KMS-11 (cell line): ENCODE data around the gene GPR176.

Source experiments
- H2AFZ ChIP-seq: fragments of 200-600 bp; sonication (generic); 2 replicates; pipeline ENCODE4 v1.6.1; 2016; ENCODE audit warnings: antibody characterized with exemption, mixed run types, low read depth
- H3K27ac ChIP-seq: fragments of 200-600 bp; sonication (generic); 2 replicates; pipeline ENCODE4 v1.6.1; 2016; ENCODE audit warnings: mild to moderate bottlenecking, mixed run types
- H3K27me3 ChIP-seq: fragments of 200-600 bp; sonication (generic); 2 replicates; pipeline ENCODE4 v1.6.1; 2017; ENCODE audit warnings: mild to moderate bottlenecking, low read depth, mixed run types, moderate library complexity; ENCODE audit not compliant: insufficient read depth
- H3K36me3 ChIP-seq: fragments of 200-600 bp; sonication (generic); 2 replicates; pipeline ENCODE4 v1.6.1; 2017; ENCODE audit warnings: mild to moderate bottlenecking, mixed run types; ENCODE audit not compliant: insufficient read depth
- H3K4me1 ChIP-seq: fragments of 200-600 bp; sonication (generic); 2 replicates; pipeline ENCODE4 v1.6.1; 2016; ENCODE audit warnings: mild to moderate bottlenecking, low read depth, mixed run types; ENCODE audit not compliant: poor library complexity, severe bottlenecking
- H3K4me2 ChIP-seq: fragments of 200-600 bp; sonication (generic); 2 replicates; pipeline ENCODE4 v1.7.0; 2016; ENCODE audit warnings: mild to moderate bottlenecking, mixed run types
- H3K4me3 ChIP-seq: fragments of 200-600 bp; sonication (generic); IDR thresholded peaks from 2 replicates; pipeline ENCODE4 v1.6.1; 2017; ENCODE audit warnings: low read depth, low read length, mixed read lengths; ENCODE audit not compliant: insufficient read depth
- H3K79me2 ChIP-seq: fragments of 200-600 bp; sonication (generic); 2 replicates; pipeline ENCODE4 v1.6.1; 2016; ENCODE audit warnings: low read depth, mixed run types; ENCODE audit not compliant: insufficient read depth
- H3K9ac ChIP-seq: fragments of 200-600 bp; sonication (generic); 2 replicates; pipeline ENCODE4 v1.6.1; 2016; ENCODE audit warnings: mild to moderate bottlenecking, mixed run types
- H4K20me1 ChIP-seq: fragments of 200-600 bp; sonication (generic); 2 replicates; pipeline ENCODE4 v1.6.1; 2016; ENCODE audit warnings: mild to moderate bottlenecking, mixed run types; ENCODE audit not compliant: insufficient read depth
- TF ChIP-seq, protein P1 (sequence below): fragments of 200-600 bp; sonication (generic); conservative IDR thresholded peaks from 2 replicates; pipeline ENCODE4 v1.6.1; 2017; ENCODE audit warnings: low read depth, mild to moderate bottlenecking, antibody characterized with exemption, low read length, moderate library complexity, mixed read lengths

GPR176 gene

GRCh38 chr15:39797407-39797806, 122.7 kb downstream of the GPR176 start:
- peaks cover 11% of the 10 kb centered on the region for H3K4me1 ChIP-seq
- H3K27ac ChIP-seq = no peak overlapping the region
- TF ChIP-seq, protein P1, sequence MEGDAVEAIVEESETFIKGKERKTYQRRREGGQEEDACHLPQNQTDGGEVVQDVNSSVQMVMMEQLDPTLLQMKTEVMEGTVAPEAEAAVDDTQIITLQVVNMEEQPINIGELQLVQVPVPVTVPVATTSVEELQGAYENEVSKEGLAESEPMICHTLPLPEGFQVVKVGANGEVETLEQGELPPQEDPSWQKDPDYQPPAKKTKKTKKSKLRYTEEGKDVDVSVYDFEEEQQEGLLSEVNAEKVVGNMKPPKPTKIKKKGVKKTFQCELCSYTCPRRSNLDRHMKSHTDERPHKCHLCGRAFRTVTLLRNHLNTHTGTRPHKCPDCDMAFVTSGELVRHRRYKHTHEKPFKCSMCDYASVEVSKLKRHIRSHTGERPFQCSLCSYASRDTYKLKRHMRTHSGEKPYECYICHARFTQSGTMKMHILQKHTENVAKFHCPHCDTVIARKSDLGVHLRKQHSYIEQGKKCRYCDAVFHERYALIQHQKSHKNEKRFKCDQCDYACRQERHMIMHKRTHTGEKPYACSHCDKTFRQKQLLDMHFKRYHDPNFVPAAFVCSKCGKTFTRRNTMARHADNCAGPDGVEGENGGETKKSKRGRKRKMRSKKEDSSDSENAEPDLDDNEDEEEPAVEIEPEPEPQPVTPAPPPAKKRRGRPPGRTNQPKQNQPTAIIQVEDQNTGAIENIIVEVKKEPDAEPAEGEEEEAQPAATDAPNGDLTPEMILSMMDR = no peak
- H3K27me3 ChIP-seq = no peaks in the 10 kb centered on the region
- no peaks in the 10 kb centered on the region for H3K36me3 ChIP-seq
- no peaks in the 10 kb centered on the region for H4K20me1 ChIP-seq
- no peak overlapping the region for H2AFZ ChIP-seq
- no peaks in the 10 kb centered on the region for H3K79me2 ChIP-seq
- no peak overlapping the region for H3K9ac ChIP-seq
- H3K4me2 ChIP-seq = no peak overlapping the region
- no peak overlapping the region for H3K4me3 ChIP-seq

GRCh38 chr15:39796601-39797000, 123.5 kb downstream of the GPR176 start:
- Histone ChIP-seq H2AFZ (no peak overlapping the region), H4K20me1 (no peaks in the 10 kb centered on the region), H3K9ac (no peak overlapping the region)

DNA sequence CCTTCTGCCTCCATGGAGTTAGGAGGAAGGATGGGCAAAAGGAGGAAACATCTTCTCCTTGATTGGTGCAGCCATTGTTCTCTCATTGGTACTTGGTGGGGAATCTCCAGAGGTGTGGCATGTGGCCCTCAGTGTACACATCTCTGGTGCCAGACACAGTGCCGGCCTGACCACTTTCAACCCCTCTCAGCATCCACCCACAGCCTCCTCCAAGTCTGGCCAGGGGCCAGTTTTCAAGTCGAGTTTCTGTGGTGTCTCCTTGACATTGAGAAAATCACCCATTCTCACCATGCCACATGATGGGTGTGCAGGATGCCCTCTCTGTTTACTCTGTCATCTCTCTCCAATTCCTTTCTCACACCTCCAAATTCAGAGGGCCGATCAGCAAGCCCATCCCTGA, 124.6 kb downstream of the GPR176 start:
- Histone ChIP-seq H3K4me2 (no peak overlapping the region), H3K27me3 (no peaks in the 10 kb centered on the region), H3K9ac (no peak overlapping the region), H3K36me3 (no peaks in the 10 kb centered on the region), H4K20me1 (no peaks in the 10 kb centered on the region), H3K27ac (no peak overlapping the region), H2AFZ (no peak overlapping the region), H3K4me3 (no peak overlapping the region), H3K4me1 (peaks cover 11% of the 10 kb centered on the region), H3K79me2 (no peaks in the 10 kb centered on the region)
- TF ChIP-seq, protein P1 = no peak

More at GRCh38 chr15:39796601-39797000, 123.5 kb downstream of the GPR176 start:
- Histone ChIP-seq H3K79me2 (no peaks in the 10 kb centered on the region), H3K27me3 (no peaks in the 10 kb centered on the region), H3K4me3 (no peak overlapping the region), H3K4me1 (peaks cover 11% of the 10 kb centered on the region), H3K27ac (no peak overlapping the region), H3K36me3 (no peaks in the 10 kb centered on the region), H3K4me2 (no peak overlapping the region)
- TF ChIP-seq, protein P1 = no peak

DNA sequence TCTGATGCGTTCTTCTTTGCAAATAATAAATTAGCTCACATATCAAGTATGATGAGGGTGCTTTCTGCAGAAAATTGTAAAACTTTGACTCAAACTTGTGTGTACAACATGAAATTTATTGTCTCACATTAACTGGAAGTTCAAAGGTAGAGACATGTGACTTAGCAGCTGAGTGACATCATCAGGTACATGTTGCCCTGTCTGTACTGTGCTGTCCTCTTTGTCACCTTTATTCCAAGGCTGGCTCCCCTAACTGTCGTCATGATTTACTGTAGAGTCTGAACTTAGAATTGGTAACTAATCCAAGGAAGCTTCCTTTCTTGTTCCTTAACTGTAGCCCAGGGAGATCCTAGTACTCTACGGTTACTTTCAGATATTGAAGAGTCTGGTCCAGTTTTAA, 125.1 kb downstream of the GPR176 start:
- Histone ChIP-seq H3K27ac (no peak overlapping the region), H4K20me1 (no peaks in the 10 kb centered on the region), H3K36me3 (no peaks in the 10 kb centered on the region)

More for the DNA sequence above, 125.1 kb downstream of the GPR176 start:
- no peak overlapping the region for H3K9ac ChIP-seq
- no peak overlapping the region for H3K4me3 ChIP-seq
- no peaks in the 10 kb centered on the region for H3K27me3 ChIP-seq
- no peak overlapping the region for H3K4me2 ChIP-seq
- H3K4me1 ChIP-seq = peaks cover 16% of the 10 kb centered on the region
- TF ChIP-seq, protein P1 = no peak
- no peaks in the 10 kb centered on the region for H3K79me2 ChIP-seq
- H2AFZ ChIP-seq = no peak overlapping the region
